Neural cell (in vitro differentiated cells): Measurements from ENCODE around the gene NCS1. TPM values are rescaled to one million over a fixed set of nuclear protein-coding genes. Genes with fewer than 3 reads are reported as not detected.

Source experiments
- H2AFZ ChIP-seq: fragments of 200-600, 300-800 bp; sonication (generic), shearing (Covaris generic); 2 replicates; pipeline ENCODE4 v1.6.0; 2014; ENCODE audit warnings: low read depth, mild to moderate bottlenecking, antibody characterized with exemption, low read length, moderate library complexity
- H3F3A ChIP-seq: fragments of 200-600 bp; shearing (Covaris generic); 2 replicates; pipeline ENCODE4 v1.6.1; 2016; ENCODE audit warnings: mild to moderate bottlenecking, moderate library complexity, mixed read lengths, antibody characterized with exemption, low read length; ENCODE audit not compliant: insufficient read depth, poor library complexity, severe bottlenecking
- H3K27ac ChIP-seq: fragments of 200-600, 300-800 bp; sonication (generic), shearing (Covaris generic); 2 replicates; pipeline ENCODE4 v1.5.1; 2014; ENCODE audit warnings: mild to moderate bottlenecking, low read length, moderate library complexity
- H3K27me3 ChIP-seq: fragments of 300-800, 200-600 bp; sonication (generic), shearing (Covaris generic); 2 replicates; pipeline ENCODE4 v1.6.0; 2014; ENCODE audit warnings: mild to moderate bottlenecking, low read depth, low read length, moderate library complexity; ENCODE audit not compliant: insufficient read depth
- H3K36me3 ChIP-seq: fragments of 300-800, 200-600 bp; sonication (generic), shearing (Covaris generic); 2 replicates; pipeline ENCODE4 v1.5.1; 2014; ENCODE audit warnings: mild to moderate bottlenecking, antibody characterized with exemption, low read length, moderate library complexity; ENCODE audit not compliant: insufficient read depth
- H3K4me2 ChIP-seq: fragments of 300-800, 200-600 bp; sonication (generic), shearing (Covaris generic); 2 replicates; pipeline ENCODE4 v1.6.0; 2014; ENCODE audit warnings: mild to moderate bottlenecking, low read length
- H3K4me3 ChIP-seq: fragments of 300-800, 200-600 bp; sonication (generic), shearing (Covaris generic); 2 replicates; pipeline ENCODE4 v1.5.1; 2014; ENCODE audit warnings: mild to moderate bottlenecking, low read length, moderate library complexity
- H3K79me2 ChIP-seq: fragments of 200-600 bp; shearing (Covaris generic); replicated peaks from 2 replicates; pipeline ENCODE4 v1.6.0; 2014; ENCODE audit warnings: mild to moderate bottlenecking, low read length, moderate library complexity; ENCODE audit not compliant: insufficient read depth
- H3K9ac ChIP-seq: fragments of 300-800, 200-600 bp; sonication (generic), shearing (Covaris generic); 2 replicates; pipeline ENCODE4 v1.6.1; 2016; ENCODE audit warnings: mild to moderate bottlenecking, low read length, mixed read lengths
- H3K9me2 ChIP-seq: fragments of 200-600 bp; shearing (Covaris generic); 2 replicates; pipeline ENCODE4 v1.6.1; 2016; ENCODE audit warnings: mild to moderate bottlenecking, low read length, mixed read lengths; ENCODE audit not compliant: insufficient read depth
- H3K9me3 ChIP-seq: fragments of 200-600, 300-800 bp; sonication (generic), shearing (Covaris generic); 2 replicates; pipeline ENCODE4 v1.6.1; 2016; ENCODE audit warnings: mild to moderate bottlenecking, mixed run types, low read length, moderate library complexity, mixed read lengths
- H4K20me1 ChIP-seq: fragments of 200-600 bp; shearing (Covaris generic); 2 replicates; pipeline ENCODE4 v1.6.1; 2016; ENCODE audit warnings: mild to moderate bottlenecking, mixed run types; ENCODE audit not compliant: insufficient read depth
- EP300 ChIP-seq: fragments of 450-650 bp; conservative IDR thresholded peaks from 2 replicates; pipeline ENCODE4 v1.6.1; 2014; ENCODE audit warnings: antibody characterized with exemption, mild to moderate bottlenecking, moderate library complexity; ENCODE audit not compliant: poor library complexity, severe bottlenecking
- EZH2 ChIP-seq: fragments of 200-600, 300-800 bp; shearing (Covaris generic), sonication (generic); IDR thresholded peaks from 2 replicates; pipeline ENCODE4 v1.6.1; 2014; ENCODE audit warnings: antibody characterized with exemption, low read length, borderline replicate concordance, mild to moderate bottlenecking; ENCODE audit not compliant: insufficient read depth, poor library complexity, severe bottlenecking
- MXI1 ChIP-seq: fragments of 450-650 bp; conservative IDR thresholded peaks from 2 replicates; pipeline ENCODE4 v1.6.1; 2014; ENCODE audit warnings: antibody characterized with exemption, mild to moderate bottlenecking; ENCODE audit not compliant: poor library complexity, severe bottlenecking
- POLR2AphosphoS5 ChIP-seq: IDR thresholded peaks from 2 replicates; pipeline ENCODE4 v1.6.1; 2012
- RAD21 ChIP-seq: fragments of 450-650 bp; conservative IDR thresholded peaks from 2 replicates; pipeline ENCODE4 v1.6.1; 2014; ENCODE audit warnings: antibody characterized with exemption, mild to moderate bottlenecking, moderate library complexity
- SMC3 ChIP-seq: fragments of 450-650 bp; conservative IDR thresholded peaks from 2 replicates; pipeline ENCODE4 v1.6.1; 2014; ENCODE audit warnings: antibody characterized with exemption, mild to moderate bottlenecking, moderate library complexity; ENCODE audit not compliant: poor library complexity
- TAF1 ChIP-seq: IDR thresholded peaks from 2 replicates; pipeline ENCODE4 v1.6.1; 2012; ENCODE audit warnings: low read depth
- polyA plus RNA-seq: library from polyadenylated mRNA; depleted of rRNA; stranded (reverse); fragments of >200 nt; gene quantifications from 2 replicates; pipeline ENCODE4 v1.2.3, GENCODE V29; 2014
- TF ChIP-seq, protein P1 (sequence below): fragments of 450-650 bp; IDR thresholded peaks from 2 replicates; pipeline ENCODE4 v1.5.1; 2014; ENCODE audit warnings: antibody characterized with exemption, mild to moderate bottlenecking, moderate library complexity; ENCODE audit not compliant: poor library complexity, severe bottlenecking
- TF ChIP-seq, protein P2 (sequence below): IDR thresholded peaks from 2 replicates; pipeline ENCODE4 v1.6.1; 2012; ENCODE audit warnings: borderline replicate concordance

Gene NCS1
- polyA plus RNA-seq, 1 donor from 2014 or later: 73.3 TPM

DNA sequence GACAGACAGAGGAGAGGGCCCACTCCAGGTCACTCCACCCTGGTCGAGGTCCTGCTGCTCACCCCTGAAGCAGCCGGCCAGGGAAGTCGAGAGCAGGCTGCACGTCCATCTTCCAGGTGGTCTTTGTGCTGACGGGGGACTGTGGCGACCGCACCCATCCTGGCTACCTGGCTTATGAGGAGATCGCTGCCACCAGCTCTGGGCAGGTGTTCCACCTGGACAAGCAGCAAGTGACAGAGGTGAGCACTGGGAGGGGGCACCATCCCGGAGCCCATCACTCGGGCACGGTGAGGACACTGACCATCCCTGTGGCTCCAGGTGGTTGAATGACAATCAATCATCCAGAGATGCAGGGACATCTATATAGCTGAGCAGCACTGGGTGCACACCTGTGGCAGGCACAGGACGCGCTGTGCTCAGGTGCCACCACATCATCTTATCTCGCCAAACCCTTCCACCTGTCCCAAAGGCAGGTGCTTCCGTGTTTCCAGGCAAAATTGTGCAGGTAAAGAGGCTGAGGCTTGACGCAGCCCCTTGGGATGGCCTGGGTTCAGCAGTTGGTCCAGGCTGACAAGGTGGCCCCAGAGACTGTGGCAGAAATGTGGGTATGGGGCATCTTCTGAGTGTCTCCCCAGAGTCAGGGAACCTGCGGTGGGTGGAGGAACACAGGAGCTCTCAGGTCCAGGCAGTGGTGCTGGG, 114.0 kb downstream of the NCS1 start:
- Histone ChIP-seq H2AFZ (no peak overlapping the region), H3K9ac (no peak overlapping the region), H3K27me3 (no peaks in the 10 kb centered on the region), H3K36me3 (no peaks in the 10 kb centered on the region), H4K20me1 (no peaks in the 10 kb centered on the region), H3K9me2 (no peaks in the 10 kb centered on the region), H3K4me2 (no peak overlapping the region), H3K9me3 (no peaks in the 10 kb centered on the region), H3K4me3 (no peak overlapping the region), H3K79me2 (no peaks in the 10 kb centered on the region), H3F3A (no peaks in the 10 kb centered on the region), H3K27ac (no peak overlapping the region)
- TF ChIP-seq POLR2AphosphoS5: no peak
- no peak for TF ChIP-seq MXI1
- TF ChIP-seq TAF1: no peak
- TF ChIP-seq EP300: no peak
- TF ChIP-seq, protein P1, sequence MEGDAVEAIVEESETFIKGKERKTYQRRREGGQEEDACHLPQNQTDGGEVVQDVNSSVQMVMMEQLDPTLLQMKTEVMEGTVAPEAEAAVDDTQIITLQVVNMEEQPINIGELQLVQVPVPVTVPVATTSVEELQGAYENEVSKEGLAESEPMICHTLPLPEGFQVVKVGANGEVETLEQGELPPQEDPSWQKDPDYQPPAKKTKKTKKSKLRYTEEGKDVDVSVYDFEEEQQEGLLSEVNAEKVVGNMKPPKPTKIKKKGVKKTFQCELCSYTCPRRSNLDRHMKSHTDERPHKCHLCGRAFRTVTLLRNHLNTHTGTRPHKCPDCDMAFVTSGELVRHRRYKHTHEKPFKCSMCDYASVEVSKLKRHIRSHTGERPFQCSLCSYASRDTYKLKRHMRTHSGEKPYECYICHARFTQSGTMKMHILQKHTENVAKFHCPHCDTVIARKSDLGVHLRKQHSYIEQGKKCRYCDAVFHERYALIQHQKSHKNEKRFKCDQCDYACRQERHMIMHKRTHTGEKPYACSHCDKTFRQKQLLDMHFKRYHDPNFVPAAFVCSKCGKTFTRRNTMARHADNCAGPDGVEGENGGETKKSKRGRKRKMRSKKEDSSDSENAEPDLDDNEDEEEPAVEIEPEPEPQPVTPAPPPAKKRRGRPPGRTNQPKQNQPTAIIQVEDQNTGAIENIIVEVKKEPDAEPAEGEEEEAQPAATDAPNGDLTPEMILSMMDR: no peak
- TF ChIP-seq, protein P2, sequence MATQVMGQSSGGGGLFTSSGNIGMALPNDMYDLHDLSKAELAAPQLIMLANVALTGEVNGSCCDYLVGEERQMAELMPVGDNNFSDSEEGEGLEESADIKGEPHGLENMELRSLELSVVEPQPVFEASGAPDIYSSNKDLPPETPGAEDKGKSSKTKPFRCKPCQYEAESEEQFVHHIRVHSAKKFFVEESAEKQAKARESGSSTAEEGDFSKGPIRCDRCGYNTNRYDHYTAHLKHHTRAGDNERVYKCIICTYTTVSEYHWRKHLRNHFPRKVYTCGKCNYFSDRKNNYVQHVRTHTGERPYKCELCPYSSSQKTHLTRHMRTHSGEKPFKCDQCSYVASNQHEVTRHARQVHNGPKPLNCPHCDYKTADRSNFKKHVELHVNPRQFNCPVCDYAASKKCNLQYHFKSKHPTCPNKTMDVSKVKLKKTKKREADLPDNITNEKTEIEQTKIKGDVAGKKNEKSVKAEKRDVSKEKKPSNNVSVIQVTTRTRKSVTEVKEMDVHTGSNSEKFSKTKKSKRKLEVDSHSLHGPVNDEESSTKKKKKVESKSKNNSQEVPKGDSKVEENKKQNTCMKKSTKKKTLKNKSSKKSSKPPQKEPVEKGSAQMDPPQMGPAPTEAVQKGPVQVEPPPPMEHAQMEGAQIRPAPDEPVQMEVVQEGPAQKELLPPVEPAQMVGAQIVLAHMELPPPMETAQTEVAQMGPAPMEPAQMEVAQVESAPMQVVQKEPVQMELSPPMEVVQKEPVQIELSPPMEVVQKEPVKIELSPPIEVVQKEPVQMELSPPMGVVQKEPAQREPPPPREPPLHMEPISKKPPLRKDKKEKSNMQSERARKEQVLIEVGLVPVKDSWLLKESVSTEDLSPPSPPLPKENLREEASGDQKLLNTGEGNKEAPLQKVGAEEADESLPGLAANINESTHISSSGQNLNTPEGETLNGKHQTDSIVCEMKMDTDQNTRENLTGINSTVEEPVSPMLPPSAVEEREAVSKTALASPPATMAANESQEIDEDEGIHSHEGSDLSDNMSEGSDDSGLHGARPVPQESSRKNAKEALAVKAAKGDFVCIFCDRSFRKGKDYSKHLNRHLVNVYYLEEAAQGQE: no peak
- TF ChIP-seq RAD21: no peak
- no peak for TF ChIP-seq SMC3
- TF ChIP-seq EZH2: no peak

Other genes with a start within 250 kb of the NCS1 start
- gene FNBP1, start 129.2 kb upstream of the NCS1 start, polyA plus RNA-seq: 14.2 and 16.6 TPM in 2 replicates
- 21.5 and 28.6 TPM in 2 replicates for gene GPR107, start 118.5 kb upstream of the NCS1 start, polyA plus RNA-seq
- 0.18 and 1.7 TPM in 2 replicates for gene HMCN2, start 93.4 kb downstream of the NCS1 start, polyA plus RNA-seq